Hepatocyte (in vitro differentiated cells): ENCODE measurements around the gene MAP3K2.

ENCODE experiments used
- CTCF ChIP-seq: fragments of 200-600 bp; sonication (generic); IDR thresholded peaks from 2 replicates; pipeline ENCODE4 v1.5.1; 2016; ENCODE audit warnings: antibody characterized with exemption, mild to moderate bottlenecking; ENCODE audit not compliant: poor library complexity
- EZH2 ChIP-seq: fragments of 200-600 bp; sonication (generic); IDR thresholded peaks from 2 replicates; pipeline ENCODE4 v1.6.1; 2016; ENCODE audit warnings: antibody characterized with exemption, mild to moderate bottlenecking, borderline replicate concordance
- EZH2phosphoT487 ChIP-seq: fragments of 200-600 bp; sonication (generic); IDR thresholded peaks from one replicate; pipeline ENCODE4 v1.6.1; 2018; ENCODE audit warnings: antibody characterized with exemption, mild to moderate bottlenecking, low read depth, moderate library complexity; ENCODE audit not compliant: unreplicated experiment, severe bottlenecking

- no peak for TF ChIP-seq CTCF
- no peak for TF ChIP-seq EZH2phosphoT487
- TF ChIP-seq EZH2: no peak
These were observed 30.7 kb upstream of the MAP3K2 start, which contains the start of gene PROC for GRCh38 chr2:127418300-127419111.
